Left hindlimb (tissue), 1 donor: ENCODE results near the gene OR6S1.

ENCODE experiments used
- DNase-seq: peaks from one replicate; pipeline ENCODE4 v3.0.0-alpha.2; 2018

The OR6S1 gene, protein sequence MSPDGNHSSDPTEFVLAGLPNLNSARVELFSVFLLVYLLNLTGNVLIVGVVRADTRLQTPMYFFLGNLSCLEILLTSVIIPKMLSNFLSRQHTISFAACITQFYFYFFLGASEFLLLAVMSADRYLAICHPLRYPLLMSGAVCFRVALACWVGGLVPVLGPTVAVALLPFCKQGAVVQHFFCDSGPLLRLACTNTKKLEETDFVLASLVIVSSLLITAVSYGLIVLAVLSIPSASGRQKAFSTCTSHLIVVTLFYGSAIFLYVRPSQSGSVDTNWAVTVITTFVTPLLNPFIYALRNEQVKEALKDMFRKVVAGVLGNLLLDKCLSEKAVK

DNA sequence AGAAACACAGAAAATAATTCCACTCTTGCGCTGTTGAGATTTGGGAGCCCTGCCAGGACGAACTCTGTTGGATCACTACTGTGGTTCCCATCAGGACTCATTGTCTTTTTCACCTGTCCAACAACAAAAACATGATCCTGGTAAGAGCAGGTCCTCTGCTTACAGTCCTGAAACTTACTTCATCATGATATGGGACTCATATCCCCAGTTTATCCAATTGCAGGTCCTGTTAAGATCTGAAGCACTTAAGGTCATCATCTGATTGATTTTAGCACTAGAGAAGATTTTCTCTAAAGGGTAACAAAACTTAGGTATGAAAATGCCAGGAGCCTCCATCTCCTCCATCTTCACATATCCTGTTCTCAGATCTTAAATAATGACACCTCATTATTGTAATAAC is at the start of gene OR6S1:
TSS of gene OR6S1 (minus strand) at position 101 of the 400 bp plus-strand sequence. CDS start at position 101, 0 bp downstream.
- DNase-seq = no peak

GRCh38 chr14:20690848-20691640 is 49.6 kb upstream of the OR6S1 start:
- DNase-seq = peak; percentile 50

GRCh38 chr14:20688167-20688839 is 46.8 kb upstream of the OR6S1 start, which contains the start of gene ANG:
TSS of gene ANG (plus strand) at chr14:20688764. CDS start at chr14:20693565, 4,801 bp downstream.
- no peak for DNase-seq

DNA sequence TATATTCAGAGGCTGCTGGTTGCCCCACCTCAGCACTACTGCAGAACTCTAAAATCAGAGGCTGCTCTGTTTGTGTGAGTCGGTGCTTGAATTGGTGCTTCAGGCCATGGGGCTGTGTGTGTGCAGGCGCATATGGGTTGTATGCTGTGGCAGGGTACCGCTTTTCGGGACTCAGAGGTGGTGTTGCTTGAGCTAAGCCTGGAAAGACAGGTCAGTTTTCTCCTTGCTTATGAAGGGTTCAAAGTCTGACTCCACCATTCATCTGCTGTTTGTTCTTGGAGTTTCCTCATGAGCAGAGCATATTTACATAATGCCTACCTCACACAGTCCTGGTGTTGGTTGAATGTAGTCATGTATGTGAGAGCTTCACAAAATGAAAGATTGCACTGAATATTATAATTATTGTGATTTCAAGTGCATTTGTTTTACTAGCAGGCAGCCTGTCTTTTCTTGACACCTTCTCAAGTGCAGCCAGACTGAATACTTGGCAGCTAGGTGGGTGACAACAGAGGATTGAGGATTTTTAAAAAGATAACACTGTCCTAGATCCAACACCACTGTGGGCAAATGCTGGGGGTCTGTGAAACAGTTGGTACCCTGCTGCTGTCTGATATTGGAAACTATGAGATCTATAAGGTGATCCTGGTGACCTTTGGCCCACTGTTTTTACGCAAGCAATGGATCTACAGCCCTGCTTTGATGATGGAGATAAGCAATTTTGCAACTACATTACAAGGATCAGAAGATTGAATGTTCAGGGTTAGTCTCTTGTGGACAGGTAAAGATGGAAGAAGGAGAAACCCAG is 46.1 kb upstream of the OR6S1 start:
- no peak for DNase-seq

- DNase-seq = no peak
These were observed 45.1 kb upstream of the OR6S1 start for GRCh38 chr14:20686386-20687143.

DNA sequence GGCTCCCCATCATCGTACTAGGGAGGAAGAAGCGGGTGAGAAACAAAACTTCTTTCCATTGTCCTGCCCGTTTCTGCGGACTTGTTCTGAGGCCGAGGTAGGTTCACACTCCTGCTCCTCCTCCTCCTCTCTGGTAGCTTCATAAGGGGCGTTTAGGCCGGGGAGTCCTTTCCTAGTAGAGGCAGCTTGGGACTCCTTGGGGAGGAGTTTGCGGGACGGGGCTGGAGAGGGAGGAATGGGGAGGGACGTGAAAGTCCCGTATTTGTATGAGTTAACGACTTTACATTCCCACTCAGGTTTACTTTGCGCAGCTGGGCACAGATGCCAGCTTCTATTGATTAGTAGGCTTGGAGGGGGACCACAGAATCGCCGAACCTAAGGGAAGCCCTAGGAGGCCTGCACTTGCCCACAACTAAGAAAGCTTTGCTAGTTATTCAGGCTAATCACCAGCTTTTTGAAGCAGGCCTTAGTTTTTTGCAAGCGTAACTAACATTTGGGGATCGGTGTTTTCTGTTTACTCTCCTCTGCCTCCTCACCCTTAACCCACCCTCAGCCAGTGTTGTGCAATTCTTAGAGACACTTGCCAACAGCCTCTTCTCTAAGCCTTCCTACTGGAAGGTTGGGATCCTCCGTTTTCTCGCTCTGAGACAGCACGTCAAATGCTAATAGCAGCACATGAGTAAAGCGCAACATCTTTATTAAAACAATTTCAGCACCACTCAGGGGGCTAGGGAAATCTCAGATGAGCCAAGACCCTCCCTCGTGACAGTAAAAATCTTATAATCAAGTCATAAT is 43.4 kb upstream of the OR6S1 start:
- DNase-seq = no peak

GRCh38 chr14:20683891-20684661 is 42.6 kb upstream of the OR6S1 start, which contains the start of gene RNASE4:
TSS of gene RNASE4 (plus strand) at chr14:20684560. CDS start at chr14:20699372, 14,812 bp downstream.
- peak; percentile 87 for DNase-seq

DNA sequence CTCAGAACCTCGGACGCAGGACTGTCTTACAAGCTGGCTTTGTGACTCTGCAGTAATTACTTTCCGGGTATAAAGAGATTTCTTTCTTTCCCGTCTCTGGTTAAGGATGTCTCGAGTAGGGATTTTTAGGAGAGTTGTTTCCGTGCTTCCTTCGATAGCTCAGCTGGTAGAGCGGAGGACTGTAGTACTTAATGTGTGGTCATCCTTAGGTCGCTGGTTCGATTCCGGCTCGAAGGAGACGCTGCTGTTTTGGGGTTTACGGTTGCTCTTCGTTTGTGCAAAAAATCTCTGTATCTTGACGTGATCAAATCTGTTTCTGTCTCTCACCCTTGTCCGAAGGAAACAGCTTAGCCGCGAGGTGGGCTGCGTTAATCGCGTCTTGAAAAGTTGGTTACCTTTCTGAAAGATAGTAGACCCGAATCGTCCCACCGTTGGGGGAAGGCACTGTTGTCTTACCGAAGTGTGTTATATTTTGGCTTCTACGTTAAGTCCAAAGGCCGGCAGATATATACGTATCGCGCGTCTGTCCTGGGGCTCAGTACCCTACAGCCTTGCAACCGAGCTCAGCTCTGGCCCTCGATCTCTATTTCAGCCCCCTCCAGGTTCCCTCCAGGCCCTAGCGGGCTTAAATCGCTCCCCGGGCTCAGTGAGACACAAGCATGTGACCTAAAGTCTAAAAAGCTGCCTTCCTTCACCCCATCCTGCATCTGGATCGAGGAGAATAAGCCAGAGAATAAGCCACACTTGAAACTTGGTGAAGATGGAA is 41.8 kb upstream of the OR6S1 start:
- peak; percentile 88 for DNase-seq

- DNase-seq = peak; percentile 94
These were observed 41.1 kb upstream of the OR6S1 start for GRCh38 chr14:20682435-20683124.

- DNase-seq = no peak
These were observed 40.6 kb upstream of the OR6S1 start for GRCh38 chr14:20682127-20682434.

DNA sequence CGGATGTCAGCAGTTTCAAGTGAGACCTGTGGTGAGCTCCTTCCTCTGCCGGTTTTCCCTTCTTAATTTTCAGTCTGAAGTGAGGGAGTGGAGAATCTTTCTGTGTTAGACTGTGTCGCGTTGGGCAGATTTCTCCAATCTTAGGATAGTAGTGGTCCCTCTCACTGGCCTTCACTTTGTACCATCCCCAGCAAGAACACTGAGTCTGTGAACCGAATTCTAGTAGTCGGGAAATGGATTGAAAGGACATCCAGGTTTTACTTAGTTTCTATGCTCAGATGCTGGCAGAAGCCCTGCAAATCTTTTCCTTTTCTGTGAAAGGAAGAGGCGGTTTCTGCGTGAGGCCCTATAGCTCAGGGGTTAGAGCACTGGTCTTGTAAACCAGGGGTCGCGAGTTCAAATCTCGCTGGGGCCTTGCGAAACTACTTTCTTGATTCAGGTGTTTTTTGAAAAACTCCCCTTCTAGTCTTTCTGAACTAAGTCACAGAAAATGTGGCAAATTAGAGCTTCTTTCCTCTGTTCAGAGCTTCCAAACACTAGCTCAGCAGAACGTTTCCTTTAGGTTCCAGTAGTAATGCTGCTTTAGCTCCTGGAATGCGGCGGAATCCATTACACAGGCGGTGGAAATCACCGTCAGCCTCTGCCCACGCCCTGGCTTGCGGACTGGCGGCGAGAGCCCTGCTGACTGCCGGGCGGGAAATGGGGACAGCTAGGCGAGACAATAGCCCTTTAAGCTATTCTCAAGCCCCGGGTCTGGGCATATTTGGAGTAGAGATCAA is 40.0 kb upstream of the OR6S1 start:
- DNase-seq = peak; percentile 92

- DNase-seq = no peak
These were observed 39.4 kb upstream of the OR6S1 start for GRCh38 chr14:20680843-20681347.

DNA sequence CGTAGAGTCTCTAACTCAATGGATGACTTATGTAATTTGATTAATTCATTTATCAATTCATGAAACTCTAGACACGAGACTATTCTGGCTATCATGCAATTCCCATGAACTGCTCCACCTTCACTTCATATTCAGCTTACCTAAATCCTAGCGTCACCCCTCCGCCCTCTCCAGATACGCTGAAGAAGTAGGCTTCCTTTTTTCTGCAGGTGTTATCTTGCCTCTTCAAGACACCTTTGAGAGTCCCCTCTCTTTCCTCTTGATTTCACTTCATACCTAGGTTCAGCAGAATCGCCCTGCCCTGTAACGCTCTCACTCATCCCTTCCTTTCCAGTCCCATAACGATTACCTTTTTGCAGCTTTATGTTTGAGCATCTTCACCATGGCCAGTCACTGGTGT is 38.9 kb upstream of the OR6S1 start:
- no peak for DNase-seq

GRCh38 chr14:20679907-20680306 is 38.4 kb upstream of the OR6S1 start:
- DNase-seq = no peak

- no peak for DNase-seq
These were observed 34.6 kb upstream of the OR6S1 start for GRCh38 chr14:20676072-20676471.

DNA sequence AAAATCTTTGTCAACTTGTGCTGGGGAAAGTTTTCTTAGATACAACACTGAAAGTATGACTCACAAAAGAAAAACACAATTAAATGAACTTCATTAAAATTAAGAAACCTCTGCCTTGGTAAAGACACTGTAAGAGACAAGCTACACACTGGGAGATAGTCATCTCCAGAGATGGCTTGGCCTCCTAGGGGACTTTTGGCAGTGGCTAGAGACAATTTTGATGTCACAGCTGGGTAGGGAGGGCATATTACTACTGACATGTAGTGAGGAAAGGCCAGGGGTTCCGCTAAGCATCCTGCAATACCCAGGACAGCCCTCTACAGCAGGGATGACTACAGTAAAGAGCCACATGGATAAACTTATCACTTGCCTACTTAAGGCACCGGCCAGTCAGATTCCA is 34.2 kb upstream of the OR6S1 start:
- no peak for DNase-seq

GRCh38 chr14:20671597-20672283 is 30.2 kb upstream of the OR6S1 start:
- no peak for DNase-seq
